DND-41 (cell line): Measurements from ENCODE around the gene DSG3.

Experiments used
- ATAC-seq: fragments of 200-7000 bp; cut with Tn5 transposase; 3 replicates; pipeline ENCODE4 v1.9.1; 2021; ENCODE audit warnings: low read depth; ENCODE audit not compliant: insufficient read depth
- DNase-seq: peaks from one replicate; pipeline ENCODE4 v3.0.0-alpha.2; 2020
- H2AFZ ChIP-seq: 2 replicates; pipeline ENCODE4 v1.6.0; 2012; ENCODE audit warnings: low read depth, low read length
- H3K27ac ChIP-seq: 2 replicates; pipeline ENCODE4 v1.5.1; 2012; ENCODE audit warnings: low read length, inconsistent platforms
- H3K27me3 ChIP-seq: fragments of 200-600 bp; sonication (generic); 2 replicates; pipeline ENCODE4 v1.6.0; 2012; ENCODE audit warnings: low read length, mild to moderate bottlenecking, inconsistent platforms; ENCODE audit not compliant: insufficient read depth, poor library complexity
- H3K36me3 ChIP-seq: 2 replicates; pipeline ENCODE4 v1.5.1; 2012; ENCODE audit warnings: low read length, inconsistent platforms; ENCODE audit not compliant: insufficient read depth
- H3K4me1 ChIP-seq: 2 replicates; pipeline ENCODE4 v1.5.1; 2012; ENCODE audit warnings: mild to moderate bottlenecking, low read length; ENCODE audit not compliant: insufficient read depth
- H3K4me2 ChIP-seq: 2 replicates; pipeline ENCODE4 v1.6.0; 2012; ENCODE audit warnings: mild to moderate bottlenecking, moderate library complexity, low read length, inconsistent platforms; ENCODE audit not compliant: insufficient read depth
- H3K4me3 ChIP-seq, 2 experiments: fragments of 200-600 bp in 1 of 2; shearing (Covaris generic) in 1 of 2; 2 replicates each; pipeline ENCODE4 v1.5.1; 2012 to 2016; ENCODE audit warnings: inconsistent platforms in 2 of 2, low read length in 2 of 2, mild to moderate bottlenecking in 2 of 2, low read depth in 1 of 2, moderate library complexity in 1 of 2
- H3K79me2 ChIP-seq: 2 replicates; pipeline ENCODE4 v1.6.0; 2012; ENCODE audit warnings: low read length, inconsistent platforms; ENCODE audit not compliant: insufficient read depth
- H3K9ac ChIP-seq: 2 replicates; pipeline ENCODE4 v1.6.0; 2012; ENCODE audit warnings: low read depth, mild to moderate bottlenecking, inconsistent platforms, low read length, moderate library complexity
- H3K9me3 ChIP-seq: 2 replicates; pipeline ENCODE4 v1.5.1; 2012; ENCODE audit warnings: low read length, moderate library complexity, mild to moderate bottlenecking, inconsistent platforms; ENCODE audit not compliant: insufficient read depth, severe bottlenecking
- H4K20me1 ChIP-seq: 2 replicates; pipeline ENCODE4 v1.6.0; 2012; ENCODE audit warnings: low read length; ENCODE audit not compliant: insufficient read depth
- EZH2 ChIP-seq: IDR thresholded peaks from 3 replicates; pipeline ENCODE4 v1.6.1; 2012; ENCODE audit warnings: borderline replicate concordance, low read depth, mild to moderate bottlenecking, moderate library complexity, low read length, inconsistent platforms; ENCODE audit not compliant: severe bottlenecking
- TF ChIP-seq, protein P1 (sequence below): IDR thresholded peaks from 2 replicates; pipeline ENCODE4 v1.5.1; 2012; ENCODE audit warnings: borderline replicate concordance, low read length, moderate library complexity, mild to moderate bottlenecking; ENCODE audit not compliant: poor library complexity, severe bottlenecking; ENCODE audit errors: extremely low read depth

Gene DSG3

DNA sequence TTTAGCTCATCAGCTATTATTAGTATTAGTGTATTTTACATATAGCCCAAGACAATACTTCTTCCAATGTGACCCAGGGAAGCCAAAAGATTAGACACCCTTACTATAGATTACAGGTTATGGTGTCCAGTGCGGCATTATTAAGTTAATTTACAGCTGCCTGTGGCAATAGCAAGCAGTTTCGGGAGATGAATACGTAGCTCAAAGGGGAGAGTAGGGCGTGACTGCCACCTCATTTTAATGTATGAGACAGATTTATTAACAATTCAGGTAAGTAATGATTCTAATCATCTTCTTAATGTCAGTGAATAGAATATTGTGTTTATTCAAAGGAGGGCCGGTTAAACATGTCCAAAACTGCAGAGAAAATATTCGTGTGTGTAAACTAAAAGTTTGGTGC is 6.8 kb upstream of the DSG3 start:
- ATAC-seq (no peak), DNase-seq (no peak)
- Histone ChIP-seq H3K27me3 (no peaks in the 10 kb centered on the region), H3K9me3 (no peaks in the 10 kb centered on the region), H2AFZ (no peak overlapping the region), H3K27ac (no peak overlapping the region), H3K79me2 (no peaks in the 10 kb centered on the region), H4K20me1 (no peaks in the 10 kb centered on the region), H3K36me3 (no peaks in the 10 kb centered on the region), H3K4me1 (no peaks in the 10 kb centered on the region), H3K4me3 (no peak overlapping the region), H3K9ac (no peak overlapping the region), H3K4me2 (no peak overlapping the region)
- TF ChIP-seq EZH2 = no peak
- TF ChIP-seq, protein P1, sequence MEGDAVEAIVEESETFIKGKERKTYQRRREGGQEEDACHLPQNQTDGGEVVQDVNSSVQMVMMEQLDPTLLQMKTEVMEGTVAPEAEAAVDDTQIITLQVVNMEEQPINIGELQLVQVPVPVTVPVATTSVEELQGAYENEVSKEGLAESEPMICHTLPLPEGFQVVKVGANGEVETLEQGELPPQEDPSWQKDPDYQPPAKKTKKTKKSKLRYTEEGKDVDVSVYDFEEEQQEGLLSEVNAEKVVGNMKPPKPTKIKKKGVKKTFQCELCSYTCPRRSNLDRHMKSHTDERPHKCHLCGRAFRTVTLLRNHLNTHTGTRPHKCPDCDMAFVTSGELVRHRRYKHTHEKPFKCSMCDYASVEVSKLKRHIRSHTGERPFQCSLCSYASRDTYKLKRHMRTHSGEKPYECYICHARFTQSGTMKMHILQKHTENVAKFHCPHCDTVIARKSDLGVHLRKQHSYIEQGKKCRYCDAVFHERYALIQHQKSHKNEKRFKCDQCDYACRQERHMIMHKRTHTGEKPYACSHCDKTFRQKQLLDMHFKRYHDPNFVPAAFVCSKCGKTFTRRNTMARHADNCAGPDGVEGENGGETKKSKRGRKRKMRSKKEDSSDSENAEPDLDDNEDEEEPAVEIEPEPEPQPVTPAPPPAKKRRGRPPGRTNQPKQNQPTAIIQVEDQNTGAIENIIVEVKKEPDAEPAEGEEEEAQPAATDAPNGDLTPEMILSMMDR = no peak

GRCh38 chr18:31441493-31441892 is 6.0 kb upstream of the DSG3 start:
- Histone ChIP-seq H3K79me2 (no peaks in the 10 kb centered on the region), H3K9me3 (no peaks in the 10 kb centered on the region), H3K9ac (no peak overlapping the region), H3K4me3 (no peak overlapping the region), H3K27me3 (no peaks in the 10 kb centered on the region), H3K27ac (no peak overlapping the region), H3K4me2 (no peak overlapping the region), H3K4me1 (no peaks in the 10 kb centered on the region), H4K20me1 (no peaks in the 10 kb centered on the region), H3K36me3 (no peaks in the 10 kb centered on the region), H2AFZ (no peak overlapping the region)
- ATAC-seq (no peak), DNase-seq (no peak)
- TF ChIP-seq, protein P1 = no peak
- no peak for TF ChIP-seq EZH2

DNA sequence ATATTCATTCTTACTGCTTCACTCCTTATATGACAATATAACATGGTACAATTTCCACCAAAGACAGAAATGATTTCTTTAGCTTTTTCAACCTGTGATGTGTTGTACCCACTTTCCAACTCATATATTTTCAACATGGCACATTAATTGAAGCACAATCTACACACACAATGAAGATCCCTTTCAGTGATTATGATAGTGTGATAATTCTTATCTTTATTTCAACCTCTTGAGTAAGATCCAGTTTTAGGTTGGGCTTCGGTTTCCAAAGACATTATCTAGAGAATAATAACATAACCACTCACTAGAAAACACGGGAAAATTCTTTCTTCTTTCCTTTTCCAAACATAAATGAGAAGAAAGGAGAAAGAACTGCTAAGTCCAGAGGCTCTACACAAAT is 3.4 kb upstream of the DSG3 start:
- no peaks in the 10 kb centered on the region for H3K79me2 ChIP-seq
- TF ChIP-seq EZH2 = no peak
- TF ChIP-seq, protein P1 = no peak
- H3K4me1 ChIP-seq = no peaks in the 10 kb centered on the region
- H4K20me1 ChIP-seq = no peaks in the 10 kb centered on the region
- H2AFZ ChIP-seq = no peak overlapping the region
- no peaks in the 10 kb centered on the region for H3K9me3 ChIP-seq
- DNase-seq (no peak), ATAC-seq (no peak)
- no peak overlapping the region for H3K27ac ChIP-seq
- H3K4me2 ChIP-seq = no peak overlapping the region
- no peak overlapping the region for H3K4me3 ChIP-seq
- no peaks in the 10 kb centered on the region for H3K36me3 ChIP-seq
- H3K9ac ChIP-seq = no peak overlapping the region
- no peaks in the 10 kb centered on the region for H3K27me3 ChIP-seq

DNA sequence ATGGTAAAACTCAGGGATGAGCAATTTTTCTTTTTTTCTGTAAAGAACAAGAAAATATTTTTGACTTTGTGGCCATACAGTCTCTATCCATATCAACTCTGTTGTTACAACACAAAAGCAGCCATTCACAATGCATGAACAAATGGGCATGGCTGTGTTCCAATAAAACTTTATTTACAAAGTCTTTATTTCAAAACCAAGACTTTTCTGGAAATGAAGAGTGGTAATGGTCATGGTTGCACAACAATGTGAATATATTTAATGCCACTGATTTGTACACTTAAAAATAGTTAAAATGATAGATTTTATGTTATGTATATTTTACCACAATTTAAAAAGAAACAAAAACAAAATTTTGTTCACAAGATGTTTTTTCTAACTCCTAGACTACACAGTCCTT is 1.6 kb upstream of the DSG3 start:
- Histone ChIP-seq H3K4me2 (no peak overlapping the region), H4K20me1 (no peaks in the 10 kb centered on the region), H3K4me1 (no peaks in the 10 kb centered on the region), H2AFZ (no peak overlapping the region), H3K36me3 (no peaks in the 10 kb centered on the region), H3K9me3 (no peaks in the 10 kb centered on the region), H3K27ac (no peak overlapping the region), H3K79me2 (no peaks in the 10 kb centered on the region), H3K4me3 (no peak overlapping the region), H3K9ac (no peak overlapping the region), H3K27me3 (peaks cover 3% of the 10 kb centered on the region)
- ATAC-seq = no peak
- TF ChIP-seq EZH2 = no peak
- TF ChIP-seq, protein P1 = no peak
- no peak for DNase-seq
